Measurements from ENCODE around the gene ERBIN. TPM values are rescaled to one million over a fixed set of nuclear protein-coding genes. Genes with fewer than 3 reads are reported as not detected.

Gene ERBIN
- total and polyA plus RNA-seq, 2 experiments from 2014 or later = 32.9 to 117 TPM

DNA sequence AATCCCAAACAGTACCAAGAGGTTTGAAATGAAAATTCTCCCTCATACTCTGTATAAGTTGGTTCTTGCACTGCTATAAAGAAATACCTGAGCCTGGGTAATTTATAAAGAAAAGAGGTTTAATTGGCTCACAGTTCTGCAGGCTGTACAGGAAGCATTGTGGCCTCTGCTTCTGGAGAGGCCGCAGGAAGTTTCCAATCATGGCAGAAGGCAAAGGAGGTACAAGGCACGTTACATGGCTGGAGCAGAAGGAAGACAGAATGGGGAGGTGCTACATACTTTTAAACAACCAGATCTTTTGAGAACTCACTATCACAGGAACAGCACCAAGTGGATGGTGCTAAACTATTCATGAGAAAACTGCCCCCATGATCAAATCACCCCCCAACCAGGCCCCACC is 25.6 kb upstream of the ERBIN start:
- Histone ChIP-seq H3K79me2 (no peaks in the 10 kb centered on the region), H3K9me2 (replicated peaks; ENCODE audit: insufficient read depth) (no peaks in the 10 kb centered on the region), H3K4me3 (no peak overlapping the region), H3K27ac (no peak overlapping the region), H3K36me3 (replicated peaks; ENCODE audit: insufficient read depth, low read depth) (no peaks in the 10 kb centered on the region), H3K4me2 (no peak overlapping the region), H3K4me1 (ENCODE audit: insufficient read depth) (no peaks in the 10 kb centered on the region), H4K20me1 (ENCODE audit: insufficient read depth, poor library complexity, severe bottlenecking) (no peaks in the 10 kb centered on the region), H3K27me3 (no peaks in the 10 kb centered on the region), H2AFZ (no peak overlapping the region), H3K9me3 (ENCODE audit: low read depth) (no peaks in the 10 kb centered on the region)
- no peak for DNase-seq (ENCODE audit: low spot score)
- TF ChIP-seq EZH2phosphoT487 (IDR thresholded peaks at IDR 0.05; ENCODE audit: low read depth, severe bottlenecking, unreplicated experiment) = no peak
- 93% methylated on average over 2 of the region's 2 CpGs for WGBS (ENCODE audit: low lambda C conversion rate, missing lambda C conversion rate)

DNA sequence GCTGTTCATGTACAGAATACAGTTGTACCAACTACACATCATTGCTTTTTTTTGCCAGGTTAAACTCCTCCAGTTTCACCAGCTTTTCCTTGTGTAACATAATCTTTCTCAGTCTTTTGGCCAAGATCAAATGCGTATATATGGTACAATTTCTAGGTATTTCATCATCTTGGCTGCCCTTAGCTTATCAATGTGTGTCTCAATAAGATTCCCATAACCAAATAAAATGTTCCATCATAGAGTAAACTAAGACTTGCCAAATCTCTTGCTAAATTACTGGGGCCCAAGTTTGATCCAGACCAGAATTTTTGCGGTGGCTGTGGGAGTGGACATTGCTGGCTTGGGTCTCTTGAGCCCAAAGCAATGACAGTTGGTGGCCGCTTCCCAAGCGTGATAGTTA is 24.3 kb upstream of the ERBIN start:
- H3K4me2 ChIP-seq = no peak overlapping the region
- 96% methylated on average over 4 of the region's 4 CpGs for WGBS (ENCODE audit: low lambda C conversion rate, missing lambda C conversion rate)
- DNase-seq (ENCODE audit: low spot score) = no peak

DNA sequence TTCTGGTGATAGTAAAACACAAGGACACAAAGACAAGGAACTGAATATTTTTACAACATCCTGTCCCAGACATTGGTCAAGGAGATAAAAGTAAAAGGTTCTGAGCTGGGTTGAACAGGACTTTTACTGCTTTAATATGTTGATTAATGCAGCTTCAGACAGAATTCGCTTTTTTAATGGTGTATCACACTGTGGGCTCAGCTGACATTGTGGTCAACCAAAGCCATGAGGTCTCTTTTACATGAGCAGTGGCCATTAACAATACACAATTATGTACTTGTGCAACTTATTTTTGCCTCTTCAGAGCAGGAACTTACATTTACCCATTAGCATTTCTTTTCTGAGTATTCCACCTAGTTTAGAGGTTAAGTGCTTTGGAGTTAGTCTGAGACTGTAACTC is 22.8 kb upstream of the ERBIN start:
- WGBS (ENCODE audit: low lambda C conversion rate, missing lambda C conversion rate) = 94% methylated on average over 1 of the region's 1 CpG
- Histone ChIP-seq H3K9me2 (replicated peaks; ENCODE audit: insufficient read depth) (no peaks in the 10 kb centered on the region), H3K27ac (no peak overlapping the region), H2AFZ (no peak overlapping the region), H3K27me3 (no peaks in the 10 kb centered on the region), H3K4me3 (no peak overlapping the region), H3K36me3 (replicated peaks; ENCODE audit: insufficient read depth, low read depth) (no peaks in the 10 kb centered on the region), H3K79me2 (no peaks in the 10 kb centered on the region), H4K20me1 (ENCODE audit: insufficient read depth, poor library complexity, severe bottlenecking) (no peaks in the 10 kb centered on the region), H3K4me2 (no peak overlapping the region), H3K4me1 (ENCODE audit: insufficient read depth) (no peaks in the 10 kb centered on the region), H3K9me3 (ENCODE audit: low read depth) (no peaks in the 10 kb centered on the region)
- no peak for DNase-seq (ENCODE audit: low spot score)
- TF ChIP-seq EZH2phosphoT487 (IDR thresholded peaks at IDR 0.05; ENCODE audit: low read depth, severe bottlenecking, unreplicated experiment) = no peak
- TF ChIP-seq EZH2 (IDR thresholded peaks at IDR 0.05; ENCODE audit: borderline replicate concordance) = no peak
- TF ChIP-seq, protein P1, sequence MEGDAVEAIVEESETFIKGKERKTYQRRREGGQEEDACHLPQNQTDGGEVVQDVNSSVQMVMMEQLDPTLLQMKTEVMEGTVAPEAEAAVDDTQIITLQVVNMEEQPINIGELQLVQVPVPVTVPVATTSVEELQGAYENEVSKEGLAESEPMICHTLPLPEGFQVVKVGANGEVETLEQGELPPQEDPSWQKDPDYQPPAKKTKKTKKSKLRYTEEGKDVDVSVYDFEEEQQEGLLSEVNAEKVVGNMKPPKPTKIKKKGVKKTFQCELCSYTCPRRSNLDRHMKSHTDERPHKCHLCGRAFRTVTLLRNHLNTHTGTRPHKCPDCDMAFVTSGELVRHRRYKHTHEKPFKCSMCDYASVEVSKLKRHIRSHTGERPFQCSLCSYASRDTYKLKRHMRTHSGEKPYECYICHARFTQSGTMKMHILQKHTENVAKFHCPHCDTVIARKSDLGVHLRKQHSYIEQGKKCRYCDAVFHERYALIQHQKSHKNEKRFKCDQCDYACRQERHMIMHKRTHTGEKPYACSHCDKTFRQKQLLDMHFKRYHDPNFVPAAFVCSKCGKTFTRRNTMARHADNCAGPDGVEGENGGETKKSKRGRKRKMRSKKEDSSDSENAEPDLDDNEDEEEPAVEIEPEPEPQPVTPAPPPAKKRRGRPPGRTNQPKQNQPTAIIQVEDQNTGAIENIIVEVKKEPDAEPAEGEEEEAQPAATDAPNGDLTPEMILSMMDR (IDR thresholded peaks at IDR 0.05; ENCODE audit: poor library complexity) = no peak

More for the DNA sequence above, 24.3 kb upstream of the ERBIN start:
- Histone ChIP-seq H3K9me2 (replicated peaks; ENCODE audit: insufficient read depth) (no peaks in the 10 kb centered on the region), H3K36me3 (replicated peaks; ENCODE audit: insufficient read depth, low read depth) (no peaks in the 10 kb centered on the region), H3K9me3 (ENCODE audit: low read depth) (no peaks in the 10 kb centered on the region), H3K4me1 (ENCODE audit: insufficient read depth) (no peaks in the 10 kb centered on the region), H3K4me3 (no peak overlapping the region), H3K27me3 (no peaks in the 10 kb centered on the region), H3K79me2 (no peaks in the 10 kb centered on the region), H4K20me1 (ENCODE audit: insufficient read depth, poor library complexity, severe bottlenecking) (no peaks in the 10 kb centered on the region), H3K27ac (no peak overlapping the region), H2AFZ (no peak overlapping the region)
- TF ChIP-seq EZH2 (IDR thresholded peaks at IDR 0.05; ENCODE audit: borderline replicate concordance) (no peak), EZH2phosphoT487 (IDR thresholded peaks at IDR 0.05; ENCODE audit: low read depth, severe bottlenecking, unreplicated experiment) (no peak)
- TF ChIP-seq, protein P1 (IDR thresholded peaks at IDR 0.05; ENCODE audit: poor library complexity) = no peak

DNA sequence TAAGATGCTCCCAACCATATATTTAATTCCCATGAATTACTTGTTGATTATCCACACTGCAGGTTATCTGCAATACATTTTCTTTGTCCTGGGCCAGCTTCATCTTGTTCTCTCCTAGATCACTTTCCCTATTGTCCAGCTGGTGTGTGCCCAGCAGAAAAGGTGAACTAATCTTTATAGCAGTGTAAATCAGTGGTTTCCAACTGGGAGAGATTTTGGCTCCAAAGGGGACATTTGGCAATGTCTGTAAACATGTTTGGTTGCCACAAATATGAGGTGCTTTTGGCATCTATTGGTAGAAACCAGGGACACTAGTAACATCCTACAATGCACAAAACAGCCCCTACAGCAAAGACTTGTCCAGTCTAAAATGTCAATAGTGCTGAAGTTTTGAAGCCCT is 20.1 kb upstream of the ERBIN start:
- Histone ChIP-seq H3K4me2 (no peak overlapping the region), H2AFZ (no peak overlapping the region), H3K9me2 (replicated peaks; ENCODE audit: insufficient read depth) (no peaks in the 10 kb centered on the region), H4K20me1 (ENCODE audit: insufficient read depth, poor library complexity, severe bottlenecking) (no peaks in the 10 kb centered on the region), H3K4me3 (no peak overlapping the region), H3K36me3 (replicated peaks; ENCODE audit: insufficient read depth, low read depth) (no peaks in the 10 kb centered on the region), H3K27me3 (no peaks in the 10 kb centered on the region), H3K27ac (no peak overlapping the region), H3K4me1 (ENCODE audit: insufficient read depth) (no peaks in the 10 kb centered on the region), H3K79me2 (no peaks in the 10 kb centered on the region), H3K9me3 (ENCODE audit: low read depth) (no peaks in the 10 kb centered on the region)
- TF ChIP-seq EZH2 (IDR thresholded peaks at IDR 0.05; ENCODE audit: borderline replicate concordance) (no peak), EZH2phosphoT487 (IDR thresholded peaks at IDR 0.05; ENCODE audit: low read depth, severe bottlenecking, unreplicated experiment) (no peak)
- TF ChIP-seq, protein P1 (IDR thresholded peaks at IDR 0.05; ENCODE audit: poor library complexity) = no peak
- no peak for DNase-seq (ENCODE audit: low spot score)

Measured in hepatocyte (in vitro differentiated cells).